NCI-H82 (cell line): ENCODE data around the gene LSM3.

ENCODE experiments used
- DNase-seq: peaks from one replicate; lab custom pipeline; 2025; lab: John Stamatoyannopoulos, UW

The LSM3 gene

GRCh38 chr3:14200841-14201240 is 22.2 kb downstream of the LSM3 start:
- no peak for DNase-seq

- DNase-seq, result no peak
Measured at GRCh38 chr3:14201940-14202684, 23.5 kb downstream of the LSM3 start.

- no peak for DNase-seq
Measured at GRCh38 chr3:14202874-14203520, 24.4 kb downstream of the LSM3 start.

GRCh38 chr3:14203521-14204079 is 25.0 kb downstream of the LSM3 start:
- peak; percentile 73 for DNase-seq

- DNase-seq, result no peak
Measured at GRCh38 chr3:14204515-14205284, 26.1 kb downstream of the LSM3 start.

- peak; percentile 8 for DNase-seq
Measured at GRCh38 chr3:14206548-14207177, 28.0 kb downstream of the LSM3 start.

- DNase-seq, result no peak
Measured at GRCh38 chr3:14208168-14208567, 29.6 kb downstream of the LSM3 start.

- no peak for DNase-seq
Measured at GRCh38 chr3:14208977-14209394, 30.4 kb downstream of the LSM3 start.

GRCh38 chr3:14209581-14210289 is 31.1 kb downstream of the LSM3 start:
- no peak for DNase-seq

GRCh38 chr3:14210290-14210688 is 31.7 kb downstream of the LSM3 start:
- DNase-seq, result no peak

GRCh38 chr3:14210843-14211594 is 32.4 kb downstream of the LSM3 start:
- DNase-seq, result no peak

GRCh38 chr3:14211621-14212020 is 33.0 kb downstream of the LSM3 start:
- no peak for DNase-seq

- DNase-seq, result no peak
Measured at GRCh38 chr3:14212032-14212431, 33.4 kb downstream of the LSM3 start.

GRCh38 chr3:14213066-14213774 is 34.6 kb downstream of the LSM3 start:
- no peak for DNase-seq

GRCh38 chr3:14214764-14215163 is 36.1 kb downstream of the LSM3 start:
- no peak for DNase-seq

- peak; percentile 47 for DNase-seq
Measured at GRCh38 chr3:14216257-14217048, 37.8 kb downstream of the LSM3 start.

GRCh38 chr3:14218355-14218754 is 39.7 kb downstream of the LSM3 start:
- no peak for DNase-seq

GRCh38 chr3:14220933-14221332 is 42.3 kb downstream of the LSM3 start:
- DNase-seq, result no peak

- DNase-seq, result no peak
Measured at GRCh38 chr3:14221902-14222301, 43.3 kb downstream of the LSM3 start.
